Measurements from ENCODE around the gene PRKCA.

- no peak for TF ChIP-seq CTCF (IDR thresholded peaks at IDR 0.05)
- TF ChIP-seq POLR2A (IDR thresholded peaks at IDR 0.05) = no peak
These were observed 435.9 kb downstream of the PRKCA start for GRCh38 chr17:66738301-66738700.

Data from uterus (tissue), 2 donors.